Measurements from ENCODE around the gene ARRB2. TPM values are rescaled to one million over a fixed set of nuclear protein-coding genes. Genes with fewer than 3 reads are reported as not detected.

The ARRB2 gene
- total and polyA plus RNA-seq, 2 of the 8 experiments (the other 6 are each of a cell fraction or from before 2014, with no cell fraction given): 72.4 to 101 TPM

GRCh38 chr17:4719684-4720221 is 9.3 kb downstream of the ARRB2 start:
- no peak for TF ChIP-seq BRCA1 (IDR thresholded peaks at IDR 0.05; ENCODE audit: low read depth, low read length)
- TF ChIP-seq E2F6 (IDR thresholded peaks at IDR 0.05): no peak
- no peak for TF ChIP-seq CBX5 (IDR thresholded peaks at IDR 0.05; ENCODE audit: low read depth, low read length)
- TF ChIP-seq CEBPB (IDR thresholded peaks at IDR 0.05; ENCODE audit: low read depth, low read length): no peak
- TF ChIP-seq NRF1 (IDR thresholded peaks at IDR 0.05; ENCODE audit: low read depth, low read length): no peak
- no peak for TF ChIP-seq FOSL1 (IDR thresholded peaks at IDR 0.05; ENCODE audit: insufficient read depth, low read depth, low read length)
- TF ChIP-seq TAF1 (IDR thresholded peaks at IDR 0.05; ENCODE audit: low read depth, low read length): no peak
- no peak for TF ChIP-seq SRF (IDR thresholded peaks at IDR 0.05; ENCODE audit: low read depth, low read length)
- TF ChIP-seq USF2 (IDR thresholded peaks at IDR 0.05; ENCODE audit: low read length): no peak
- TF ChIP-seq HDAC2 (IDR thresholded peaks at IDR 0.05; ENCODE audit: borderline replicate concordance in 1 of 2, low read depth in 2 of 2, low read length in 2 of 2): no peak
- TF ChIP-seq NANOG (IDR thresholded peaks at IDR 0.05; ENCODE audit: insufficient read depth, low read depth, low read length, poor library complexity, severe bottlenecking): no peak
- no peak overlapping the region for H3K18ac ChIP-seq (ENCODE audit: extremely low read depth, low read length)
- H4K8ac ChIP-seq (ENCODE audit: extremely low read depth, insufficient read depth, low read length): no peak overlapping the region
- H4K20me1 ChIP-seq (replicated peaks in 1 of 2; ENCODE audit: control insufficient read depth in 1 of 2, insufficient read depth in 2 of 2, low read length in 2 of 2): no peaks in the 10 kb centered on the region
- H4K5ac ChIP-seq (ENCODE audit: insufficient read length, low read depth, low read length): no peak overlapping the region
- H3K23me2 ChIP-seq (ENCODE audit: low read depth, low read length): no peaks in the 10 kb centered on the region
- no peak overlapping the region for H3K4me2 ChIP-seq (ENCODE audit: insufficient read depth in 1 of 2, low read depth in 2 of 2, low read length in 2 of 2)
- ChIA-PET POLR2A (ENCODE audit: partially characterized antibody) (interaction anchor here (1.2 to 2.1 kb wide), 3 partner anchors 10 to 252 kb away, joined by 3 to 7 read pairs (median 4); partner anchors contain the start of gene ARRB2), CTCF (ENCODE audit: partially characterized antibody) (no interaction called here)
- no peaks in the 10 kb centered on the region; the same call in 1 of the 2 replicates for H3K79me1 ChIP-seq (ENCODE audit: low read depth, low read length)
- 91% methylated on average over 14 of the region's 15 CpGs; no CpG with 5 or more reads in 1 of the 2 experiments for WGBS, 2 experiments (ENCODE audit: extremely low coverage in 1 of 2, insufficient coverage in 1 of 2, insufficient read length in 1 of 2, insufficient replicate concordance in 2 of 2, low coverage in 1 of 2, low lambda C conversion rate in 2 of 2, missing lambda C conversion rate in 1 of 2)
- H2BK12ac ChIP-seq (ENCODE audit: low read depth, low read length): no peak overlapping the region
- H2BK20ac ChIP-seq (ENCODE audit: low read length): no peak overlapping the region
- H2AK5ac ChIP-seq (ENCODE audit: low read depth, low read length): no peak overlapping the region
- H2BK120ac ChIP-seq (replicated peaks; ENCODE audit: low read depth, low read length): no peak overlapping the region
- H4K91ac ChIP-seq (replicated peaks; ENCODE audit: insufficient read length, low read length): no peak overlapping the region
- no peak overlapping the region for H3K4ac ChIP-seq (replicated peaks; ENCODE audit: insufficient read length, low read depth, low read length)
- no peak overlapping the region for H2BK15ac ChIP-seq (ENCODE audit: low read length)
- no peak overlapping the region for H3K56ac ChIP-seq (replicated peaks; ENCODE audit: insufficient read length, low read depth, low read length)
- H3K27ac ChIP-seq (ENCODE audit: low read depth, low read length): no peak overlapping the region
- H2BK5ac ChIP-seq (ENCODE audit: low read depth, low read length): no peak overlapping the region
- no peaks in the 10 kb centered on the region for H3K27me3 ChIP-seq (replicated peaks in 1 of 4; ENCODE audit: control insufficient read depth in 3 of 4, extremely low read depth in 1 of 4, insufficient read depth in 3 of 4, low read length in 3 of 4)
- no peak overlapping the region for H3K9ac ChIP-seq (replicated peaks in 1 of 4; ENCODE audit: extremely low read depth in 1 of 4, low read depth in 3 of 4, low read length in 3 of 4)
- no peak overlapping the region for H3K14ac ChIP-seq (ENCODE audit: insufficient read length)
- H3K23ac ChIP-seq (ENCODE audit: insufficient read length): no peak overlapping the region
- DNase-seq (ENCODE audit: low read depth in 1 of 2, low spot score in 2 of 2) (no peak), FAIRE-seq (no peak)
- H3K4me1 ChIP-seq (replicated peaks in 1 of 4; ENCODE audit: control insufficient read depth in 3 of 4, insufficient read depth in 4 of 4, low read length in 3 of 4): no peaks in the 10 kb centered on the region
- H3K4me3 ChIP-seq (ENCODE audit: extremely low read depth in 1 of 4, insufficient read depth in 2 of 4, low read depth in 3 of 4, low read length in 4 of 4): no peak overlapping the region
- peaks cover 0 to 36% (median 18%) of the 10 kb centered on the region in 4 experiments; a peak in 7 of 8 replicates for H3K36me3 ChIP-seq (ENCODE audit: control insufficient read depth in 2 of 4, insufficient read depth in 4 of 4, low read length in 3 of 4)
- no peak overlapping the region for H2AFZ ChIP-seq (ENCODE audit: low read length)
- H3K79me2 ChIP-seq (ENCODE audit: control insufficient read depth in 1 of 2, insufficient read depth in 2 of 2, low read length in 2 of 2): no peaks in the 10 kb centered on the region
- H3K9me3 ChIP-seq (ENCODE audit: insufficient read depth in 2 of 2, low read depth in 1 of 2, low read length in 1 of 2): no peaks in the 10 kb centered on the region

Data from H1 (cell line).